ENCODE data around the gene PTH. TPM values are rescaled to one million over a fixed set of nuclear protein-coding genes. Genes with fewer than 3 reads are reported as not detected.

Gene PTH
- total RNA-seq (not detected), polyA plus RNA-seq (not detected)
- long read RNA-seq, donor 1: 0 reads
- long read RNA-seq, donor 2: 0 reads
- long read RNA-seq, donor 3: 0 reads

DNA sequence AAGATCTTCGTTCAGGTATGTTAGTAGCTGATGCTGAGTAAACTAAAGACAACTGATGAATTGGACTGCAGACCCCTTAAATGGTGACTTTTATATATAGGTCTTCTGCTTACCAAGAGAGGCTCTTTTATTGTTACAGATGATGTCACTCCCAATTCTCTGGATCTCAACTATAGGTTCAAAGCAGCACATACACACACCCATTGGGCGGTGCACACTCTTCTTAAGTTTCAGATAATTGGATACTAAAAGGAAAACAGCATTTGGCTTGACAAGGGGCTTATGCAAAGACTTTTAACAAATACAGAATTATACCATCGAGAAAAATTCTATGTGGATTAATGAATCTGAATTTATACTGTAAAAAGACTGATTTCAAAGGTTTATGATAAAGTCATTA is at the start of gene PTH:
Gene PTH (minus strand): TSS at position 69 of the 400 bp plus-strand sequence. CDS start 3,142 bp downstream, outside the sequence.
- DNase-seq: no peak
- WGBS, 4 donors: 87 to 93% (median 90%) methylated on average over 3 of the region's 3 CpGs
- Histone ChIP-seq H3K4me1 (no peaks in the 10 kb centered on the region), H3K4me3 (no peak within 1 kb of the TSS), H3K9me3 (no peaks in the 10 kb centered on the region), H3K27ac (no peak within 1 kb of the TSS), H3K27me3 (peaks cover 0 to 16% (median 0%) of the 10 kb centered on the region in 9 donors), H3K36me3 (no peaks in the 10 kb centered on the region)
- intact Hi-C loops (cut with DNase I): loop anchor here in 1 of 10 donors (5.0 kb wide), 1 partner anchor 51 kb away; no protein-coding TSS in a partner anchor
- TF ChIP-seq, protein P1, sequence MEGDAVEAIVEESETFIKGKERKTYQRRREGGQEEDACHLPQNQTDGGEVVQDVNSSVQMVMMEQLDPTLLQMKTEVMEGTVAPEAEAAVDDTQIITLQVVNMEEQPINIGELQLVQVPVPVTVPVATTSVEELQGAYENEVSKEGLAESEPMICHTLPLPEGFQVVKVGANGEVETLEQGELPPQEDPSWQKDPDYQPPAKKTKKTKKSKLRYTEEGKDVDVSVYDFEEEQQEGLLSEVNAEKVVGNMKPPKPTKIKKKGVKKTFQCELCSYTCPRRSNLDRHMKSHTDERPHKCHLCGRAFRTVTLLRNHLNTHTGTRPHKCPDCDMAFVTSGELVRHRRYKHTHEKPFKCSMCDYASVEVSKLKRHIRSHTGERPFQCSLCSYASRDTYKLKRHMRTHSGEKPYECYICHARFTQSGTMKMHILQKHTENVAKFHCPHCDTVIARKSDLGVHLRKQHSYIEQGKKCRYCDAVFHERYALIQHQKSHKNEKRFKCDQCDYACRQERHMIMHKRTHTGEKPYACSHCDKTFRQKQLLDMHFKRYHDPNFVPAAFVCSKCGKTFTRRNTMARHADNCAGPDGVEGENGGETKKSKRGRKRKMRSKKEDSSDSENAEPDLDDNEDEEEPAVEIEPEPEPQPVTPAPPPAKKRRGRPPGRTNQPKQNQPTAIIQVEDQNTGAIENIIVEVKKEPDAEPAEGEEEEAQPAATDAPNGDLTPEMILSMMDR (IDR thresholded peaks at IDR 0.05): no peak
- TF ChIP-seq POLR2A (IDR thresholded peaks at IDR 0.05): no peak
- ATAC-seq: no peak

DNA sequence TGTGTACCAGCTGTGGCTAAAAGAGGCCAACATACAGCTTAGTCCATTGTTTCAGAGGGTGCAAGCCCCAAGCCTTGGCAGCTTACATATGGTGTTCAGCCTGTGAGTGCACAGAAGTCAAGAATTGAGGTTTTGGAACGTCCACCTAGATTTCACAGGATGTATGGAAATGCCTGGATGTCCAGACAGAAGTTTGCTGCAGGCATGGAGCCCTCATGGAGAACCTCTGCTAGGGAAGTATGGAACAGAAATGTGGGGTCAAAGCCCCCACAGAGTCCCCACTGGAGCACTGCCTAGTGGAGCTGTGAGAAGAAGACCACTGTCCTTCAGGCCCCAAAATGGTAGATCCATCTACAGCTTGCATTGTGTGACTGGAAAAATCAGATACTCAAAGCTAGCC is 42.2 kb upstream of the PTH start:
- no peak overlapping the region for H3K4me3 ChIP-seq
- peaks cover 0 to 6% (median 0%) of the 10 kb centered on the region in 9 donors for H3K27me3 ChIP-seq
- H3K36me3 ChIP-seq: no peaks in the 10 kb centered on the region
- intact Hi-C loops (cut with DNase I): no loop called here
- DNase-seq: no peak
- no peak overlapping the region for H3K27ac ChIP-seq
- peaks cover 0 to 14% (median 3%) of the 10 kb centered on the region in 12 donors for H3K9me3 ChIP-seq
- H3K4me1 ChIP-seq: no peaks in the 10 kb centered on the region
- ATAC-seq: no peak
- TF ChIP-seq POLR2A (IDR thresholded peaks at IDR 0.05): no peak
- TF ChIP-seq, protein P1 (IDR thresholded peaks at IDR 0.05): no peak
- 43 to 83% (median 59%) methylated on average over 1 of the region's 1 CpG for WGBS, 4 donors

GRCh38 chr11:13535819-13536218 is 40.0 kb upstream of the PTH start:
- 42 to 53% (median 46%) methylated on average over 2 of the region's 2 CpGs for WGBS, 4 donors
- DNase-seq: no peak
- no peak for ATAC-seq

DNA sequence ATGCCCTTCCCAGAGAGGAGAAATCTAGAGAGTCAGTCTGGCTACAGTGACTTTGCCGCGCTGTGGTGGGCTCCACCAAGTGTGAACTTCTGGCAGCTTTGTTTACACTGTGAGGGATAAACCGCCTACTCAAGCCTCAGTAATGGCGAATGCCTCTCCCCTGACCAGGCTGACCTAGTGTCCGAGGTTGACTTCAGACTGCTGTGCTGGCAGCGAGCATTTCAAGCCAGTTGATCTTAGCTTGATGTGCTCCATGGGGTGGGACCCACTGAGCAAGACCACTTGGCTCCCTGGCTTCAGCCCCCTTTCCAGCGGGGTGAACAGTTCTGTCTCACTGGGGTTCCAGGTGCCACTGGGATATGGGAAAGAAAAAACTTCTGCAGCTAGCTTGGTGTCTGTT is 38.6 kb upstream of the PTH start:
- H3K9me3 ChIP-seq: peaks cover 0 to 22% (median 7%) of the 10 kb centered on the region in 12 donors
- TF ChIP-seq POLR2A (IDR thresholded peaks at IDR 0.05): no peak
- TF ChIP-seq, protein P1 (IDR thresholded peaks at IDR 0.05): no peak
- peaks cover 0 to 6% (median 0%) of the 10 kb centered on the region in 9 donors for H3K27me3 ChIP-seq
- H3K4me1 ChIP-seq: no peaks in the 10 kb centered on the region
- DNase-seq (no peak), ATAC-seq (no peak)
- no peak overlapping the region for H3K4me3 ChIP-seq
- intact Hi-C loops (cut with DNase I): no loop called here
- no peak overlapping the region for H3K27ac ChIP-seq
- WGBS, 4 donors: 35 to 58% (median 44%) methylated on average over 6 to 7 of the region's 7 CpGs
- H3K36me3 ChIP-seq: no peaks in the 10 kb centered on the region

More at GRCh38 chr11:13535819-13536218, 40.0 kb upstream of the PTH start:
- H3K4me3 ChIP-seq: no peak overlapping the region
- no peak overlapping the region for H3K27ac ChIP-seq
- peaks cover 0 to 6% (median 0%) of the 10 kb centered on the region in 9 donors for H3K27me3 ChIP-seq
- H3K36me3 ChIP-seq: no peaks in the 10 kb centered on the region
- no peak for TF ChIP-seq POLR2A (IDR thresholded peaks at IDR 0.05)
- TF ChIP-seq, protein P1 (IDR thresholded peaks at IDR 0.05): no peak
- intact Hi-C loops (cut with DNase I): no loop called here
- no peaks in the 10 kb centered on the region for H3K4me1 ChIP-seq
- peaks cover 0 to 22% (median 7%) of the 10 kb centered on the region in 12 donors for H3K9me3 ChIP-seq
